ENCODE results near the gene ST3GAL3. TPM values are rescaled to one million over a fixed set of nuclear protein-coding genes. Genes with fewer than 3 reads are reported as not detected.

The ST3GAL3 gene
- total and polyA plus RNA-seq, 2 of the 13 experiments (the other 11 are each of a cell fraction or from before 2014, with no cell fraction given): 5.1 to 8.1 TPM

DNA sequence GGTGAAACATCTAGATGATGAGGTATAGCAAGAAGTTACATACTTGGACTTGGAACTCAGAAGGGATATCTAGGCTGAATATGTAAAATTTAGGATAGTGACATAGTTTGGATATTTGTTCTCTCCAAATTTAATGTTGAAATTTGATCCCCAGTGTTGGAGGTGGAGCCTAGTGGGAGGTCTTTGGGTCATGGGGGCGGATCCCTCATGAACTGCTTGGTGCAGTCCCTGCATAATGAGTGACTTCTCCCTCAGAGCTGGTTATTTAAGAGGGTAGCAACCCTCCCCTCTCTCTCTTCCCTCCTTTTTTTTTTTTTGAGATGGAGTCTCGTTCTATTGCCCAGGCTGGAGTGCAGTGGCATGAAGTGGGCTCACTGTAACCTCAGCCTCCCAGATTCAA is 15.5 kb downstream of the ST3GAL3 start (continued):
- TF ChIP-seq, protein P1, sequence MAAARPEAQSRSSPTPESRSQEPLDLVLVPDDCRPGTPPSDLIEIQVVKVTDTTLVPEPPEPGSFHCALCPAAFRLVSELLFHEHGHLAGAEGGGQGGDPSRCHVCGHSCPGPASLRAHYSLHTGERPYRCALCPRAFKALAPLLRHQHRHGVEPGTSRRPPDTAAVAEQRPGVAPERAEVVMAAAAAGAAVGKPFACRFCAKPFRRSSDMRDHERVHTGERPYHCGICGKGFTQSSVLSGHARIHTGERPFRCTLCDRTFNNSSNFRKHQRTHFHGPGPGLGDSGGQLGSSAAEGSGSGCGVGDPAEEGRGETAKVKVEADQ (CRISPR knock-in tag; IDR thresholded peaks at IDR 0.05; ENCODE audit: borderline replicate concordance): no peak
- TF ChIP-seq ZBTB26 (CRISPR knock-in tag; IDR thresholded peaks at IDR 0.05; ENCODE audit: borderline replicate concordance) (no peak), ZFP62 (CRISPR knock-in tag; IDR thresholded peaks at IDR 0.05) (no peak), ZNF589 (CRISPR knock-in tag; conservative IDR thresholded peaks at IDR 0.05) (no peak), ZBTB40 (IDR thresholded peaks at IDR 0.05) (no peak), ZBTB40 (CRISPR knock-in tag; IDR thresholded peaks at IDR 0.05) (no peak), SP1 (IDR thresholded peaks at IDR 0.05) (no peak), SP1 (CRISPR knock-in tag; IDR thresholded peaks at IDR 0.05) (no peak)

All from HepG2 (cell line).